ENCODE measurements around the gene CSNK2B. TPM values are rescaled to one million over a fixed set of nuclear protein-coding genes. Genes with fewer than 3 reads are reported as not detected.

The CSNK2B gene
- total RNA-seq, 1 experiment from 2014 or later = 219 TPM

- TSS peak; percentile 84 for BruUV-seq (replicated peaks)
- CTCF ChIA-PET = interaction anchor here (0.6 kb wide), 1 partner anchor 86 kb away, joined by 3 read pairs; no protein-coding TSS in a partner anchor
- no peak for ATAC-seq
- Histone ChIP-seq H3K27me3 (ENCODE audit: control insufficient read depth, insufficient read depth, low read length) (no peaks in the 10 kb centered on the region), H3K27ac (ENCODE audit: low read length) (peak overlapping the region; percentile 100), H3K36me3 (ENCODE audit: control insufficient read depth, insufficient read depth, low read length) (peaks cover 27% of the 10 kb centered on the region), H3K4me3 (ENCODE audit: low read depth in 2 of 2, low read length in 2 of 2) (peak overlapping the region; percentile 83 to 84), H3K9me3 (ENCODE audit: control insufficient read depth, insufficient read depth, low read depth, low read length) (no peaks in the 10 kb centered on the region), H3K4me1 (ENCODE audit: control insufficient read depth, insufficient read depth, low read length) (peaks cover 12% of the 10 kb centered on the region)
- intact Hi-C loops (cut with micrococcal nuclease; ENCODE audit: unreplicated experiment) = loop anchor here (1.0 kb wide), 1 partner anchor 9 kb away; no protein-coding TSS in a partner anchor
- TF ChIP-seq REST (IDR thresholded peaks at IDR 0.05; ENCODE audit: insufficient read depth in 1 of 2, low read depth in 2 of 2, low read length in 1 of 2) (no peak), POLR2AphosphoS5 (IDR thresholded peaks at IDR 0.05; ENCODE audit: low read depth, low read length) (no peak; the same call in 1 of the 2 replicates), CTCF (IDR thresholded peaks at IDR 0.05) (no peak), SIN3A (IDR thresholded peaks at IDR 0.05; ENCODE audit: borderline replicate concordance, insufficient read depth, low read depth, low read length) (no peak), TCF7L2 (IDR thresholded peaks at IDR 0.05; ENCODE audit: low read depth, low read length) (no peak; the same call in 1 of the 2 replicates)
- DNase-seq (ENCODE audit: low read depth, low spot score) = no peak
- POLR2A ChIA-PET = no interaction called here
- in situ Hi-C loops (cut with HindIII; ENCODE audit: low pct_unique_long_range_greater_than_20kb, low sequenced_read_pairs) = no loop called here
These were observed 44.5 kb upstream of the CSNK2B start for GRCh38 chr6:31621320-31621939.

- in situ Hi-C loops (cut with HindIII; ENCODE audit: low pct_unique_long_range_greater_than_20kb, low sequenced_read_pairs) (no loop called here), intact Hi-C loops (cut with micrococcal nuclease; ENCODE audit: unreplicated experiment) (loop anchor here (1.0 kb wide), 1 partner anchor 8 kb away; no protein-coding TSS in a partner anchor)
- Histone ChIP-seq H3K9me3 (ENCODE audit: control insufficient read depth, insufficient read depth, low read depth, low read length) (no peaks in the 10 kb centered on the region), H3K4me1 (ENCODE audit: control insufficient read depth, insufficient read depth, low read length) (peaks cover 12% of the 10 kb centered on the region), H3K27ac (ENCODE audit: low read length) (peak overlapping the region; percentile 100), H3K4me3 (ENCODE audit: low read depth in 2 of 2, low read length in 2 of 2) (peak overlapping the region; percentile 83 to 84), H3K36me3 (ENCODE audit: control insufficient read depth, insufficient read depth, low read length) (peaks cover 33% of the 10 kb centered on the region), H3K27me3 (ENCODE audit: control insufficient read depth, insufficient read depth, low read length) (no peaks in the 10 kb centered on the region)
- ChIA-PET POLR2A (no interaction called here), CTCF (no interaction called here)
- no peak for ATAC-seq
- BruUV-seq (replicated peaks) = no TSS peak
- TF ChIP-seq TCF7L2 (IDR thresholded peaks at IDR 0.05; ENCODE audit: low read depth, low read length) (no peak), SIN3A (IDR thresholded peaks at IDR 0.05; ENCODE audit: borderline replicate concordance, insufficient read depth, low read depth, low read length) (no peak), REST (IDR thresholded peaks at IDR 0.05; ENCODE audit: insufficient read depth in 1 of 2, low read depth in 2 of 2, low read length in 1 of 2) (no peak), POLR2AphosphoS5 (IDR thresholded peaks at IDR 0.05; ENCODE audit: low read depth, low read length) (no peak), CTCF (IDR thresholded peaks at IDR 0.05) (no peak)
- DNase-seq (ENCODE audit: low read depth, low spot score) = no peak
These were observed 43.9 kb upstream of the CSNK2B start for GRCh38 chr6:31621991-31622390.

Measured in Panc1 (cell line).